Astrocyte of the spinal cord (primary cell): ENCODE results near the gene QKI.

ENCODE experiments used
- DNase-seq: peaks from one replicate; pipeline ENCODE4 v3.0.0; 2011; ENCODE audit warnings: low read depth, low spot score
- H3K4me3 ChIP-seq: 2 replicates; pipeline ENCODE4 v1.5.1; 2011; ENCODE audit warnings: low read depth, mild to moderate bottlenecking, low read length, moderate library complexity
- CTCF ChIP-seq: IDR thresholded peaks from 2 replicates; pipeline ENCODE4 v1.5.1; 2012; ENCODE audit warnings: low read depth, mild to moderate bottlenecking, low read length, inconsistent platforms
- in situ Hi-C: cut with HindIII; loops from 2 replicates; pipeline ENCODE4 v1.10.0; 2017; ENCODE audit warnings: low sequenced_read_pairs

The QKI gene

GRCh38 chr6:163513570-163514166, 99.2 kb downstream of the QKI start:
- DNase-seq, result no peak
- no peak for TF ChIP-seq CTCF
- in situ Hi-C loops, result no loop called here
- H3K4me3 ChIP-seq, result no peak overlapping the region

GRCh38 chr6:163516908-163517307, 102.4 kb downstream of the QKI start:
- TF ChIP-seq CTCF, result no peak
- no peak overlapping the region for H3K4me3 ChIP-seq
- in situ Hi-C loops, result no loop called here
- DNase-seq, result no peak

- TF ChIP-seq CTCF, result no peak
- H3K4me3 ChIP-seq, result no peak overlapping the region
- DNase-seq, result no peak
- in situ Hi-C loops, result no loop called here
Observed at GRCh38 chr6:163520956-163521355, 106.4 kb downstream of the QKI start.

- no peak overlapping the region for H3K4me3 ChIP-seq
- DNase-seq, result no peak
- TF ChIP-seq CTCF, result no peak
- in situ Hi-C loops, result no loop called here
Observed at GRCh38 chr6:163522033-163522432, 107.5 kb downstream of the QKI start.

GRCh38 chr6:163525926-163526325, 111.4 kb downstream of the QKI start:
- in situ Hi-C loops, result no loop called here

GRCh38 chr6:163526346-163526745, 111.8 kb downstream of the QKI start:
- TF ChIP-seq CTCF, result no peak
- no peak overlapping the region for H3K4me3 ChIP-seq
- in situ Hi-C loops, result no loop called here
- no peak for DNase-seq

More at GRCh38 chr6:163525926-163526325, 111.4 kb downstream of the QKI start:
- DNase-seq, result no peak
- no peak overlapping the region for H3K4me3 ChIP-seq
- no peak for TF ChIP-seq CTCF
